HepG2 (cell line): Measurements from ENCODE around the gene PTRHD1. TPM values are rescaled to one million over a fixed set of nuclear protein-coding genes. Genes with fewer than 3 reads are reported as not detected.

ENCODE experiments used
- CBX5 ChIP-seq: sonication (generic); formaldehyde crosslinking; IDR thresholded peaks from 2 replicates; pipeline ENCODE4 v1.4.0; 2020; ENCODE audit warnings: missing genetic modification reagents, borderline replicate concordance
- CEBPG ChIP-seq: IDR thresholded peaks from 2 replicates; pipeline ENCODE4 v1.6.1; 2016
- FOXO1 ChIP-seq: sonication (generic); formaldehyde crosslinking; IDR thresholded peaks from 2 replicates; pipeline ENCODE4 v1.4.0; 2020; ENCODE audit warnings: missing genetic modification reagents
- KDM4B ChIP-seq: sonication (generic); formaldehyde crosslinking; IDR thresholded peaks from 2 replicates; pipeline ENCODE4 v1.4.0; 2020; ENCODE audit warnings: missing genetic modification reagents
- KDM6A ChIP-seq: IDR thresholded peaks from 2 replicates; pipeline ENCODE4 v1.6.1; 2016; ENCODE audit warnings: low read depth
- MEIS2 ChIP-seq: sonication (generic); formaldehyde crosslinking; IDR thresholded peaks from 2 replicates; pipeline ENCODE4 v1.9.0; 2021; ENCODE audit warnings: mild to moderate bottlenecking, missing genetic modification reagents
- NFE2L1 ChIP-seq: sonication (generic); formaldehyde crosslinking; IDR thresholded peaks from 2 replicates; pipeline ENCODE4 v1.4.0; 2020; ENCODE audit warnings: missing genetic modification reagents, mild to moderate bottlenecking, borderline replicate concordance
- SETDB1 ChIP-seq: sonication (generic); formaldehyde crosslinking; IDR thresholded peaks from 2 replicates; pipeline ENCODE4 v1.5.1; 2020; ENCODE audit warnings: missing genetic modification reagents, mild to moderate bottlenecking, borderline replicate concordance
- SRSF9 ChIP-seq: fragments of 200-400 bp; formaldehyde crosslinking; IDR thresholded peaks from 2 replicates; pipeline ENCODE4 v1.6.1; 2018; ENCODE audit warnings: borderline replicate concordance, mild to moderate bottlenecking, low read depth, low read length; ENCODE audit not compliant: insufficient read depth, poor library complexity, severe bottlenecking
- ZNF234 ChIP-seq: sonication (generic); formaldehyde crosslinking; conservative IDR thresholded peaks from 2 replicates; pipeline ENCODE4 v1.5.1; 2020; ENCODE audit warnings: mild to moderate bottlenecking, missing genetic modification reagents
- polyA plus RNA-seq, 8 experiments: library from polyadenylated mRNA; depleted of rRNA in 3 of 8; stranded (reverse) in 7 of 8; unstranded in 1 of 8; fragments of >200 nt; fragmentation: Illumina TruSeq in 4 of 8; extraction: Trizol in 4 of 8; gene quantifications; 2 replicates each; pipeline versions ENCODE4 v1.2.1 to v1.2.3, GENCODE V29; 2011 to 2016; ENCODE audit warnings: low read depth in 4 of 8, missing spikeins in 1 of 8, mixed read lengths in 1 of 8; ENCODE audit not compliant: insufficient read depth in 1 of 8
- total RNA-seq, 5 experiments: library from RNA; depleted of rRNA; stranded (reverse); fragments of >200 nt; fragmentation: Illumina TruSeq; extraction: Trizol; gene quantifications; 2 replicates each; pipeline ENCODE4 v1.2.3, GENCODE V29; 2016; ENCODE audit warnings: low read depth in 1 of 5
- TF ChIP-seq, protein P1 (sequence below): sonication (generic); formaldehyde crosslinking; IDR thresholded peaks from 2 replicates; pipeline ENCODE4 v1.4.0; 2020; ENCODE audit warnings: missing genetic modification reagents, mild to moderate bottlenecking, borderline replicate concordance
- TF ChIP-seq, protein P2 (sequence below): sonication (generic); formaldehyde crosslinking; IDR thresholded peaks from 2 replicates; pipeline ENCODE4 v1.8.0; 2022; ENCODE audit warnings: missing genetic modification reagents, mild to moderate bottlenecking, moderate library complexity, borderline replicate concordance
- TF ChIP-seq, protein P3 (sequence below): sonication (generic); formaldehyde crosslinking; IDR thresholded peaks from 2 replicates; pipeline ENCODE4 v1.5.0; 2020; ENCODE audit warnings: mild to moderate bottlenecking, missing genetic modification reagents, borderline replicate concordance
- TF ChIP-seq, protein P4 (sequence below): sonication (generic); formaldehyde crosslinking; IDR thresholded peaks from 2 replicates; pipeline ENCODE4 v1.8.0; 2022; ENCODE audit warnings: mild to moderate bottlenecking, missing genetic modification reagents, borderline replicate concordance
- TF ChIP-seq, protein P5 (sequence below): sonication (generic); formaldehyde crosslinking; IDR thresholded peaks from 2 replicates; pipeline ENCODE4 v1.5.0; 2020; ENCODE audit warnings: mild to moderate bottlenecking, missing genetic modification reagents

The PTRHD1 gene
- total and polyA plus RNA-seq, 2 of the 13 experiments (the other 11 are each of a cell fraction or from before 2014, with no cell fraction given) = 72.6 to 90.8 TPM

DNA sequence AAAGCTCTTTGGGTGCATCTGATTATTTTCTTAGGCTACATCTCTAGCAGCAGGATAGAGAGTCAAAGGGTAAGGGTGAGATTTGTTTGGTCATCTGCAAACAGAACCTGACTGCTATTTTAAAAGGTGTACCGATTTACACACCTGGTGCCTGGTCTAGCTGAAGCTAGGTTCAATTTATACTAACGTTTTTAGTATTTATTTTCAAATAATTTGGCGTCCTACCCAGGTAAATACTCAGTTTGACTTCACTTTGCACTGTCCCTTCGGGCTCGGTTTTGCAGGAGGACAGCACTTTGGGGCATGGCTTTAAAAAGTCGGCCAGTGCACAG lies 683 bp downstream of the PTRHD1 start (continued):
- no peak for TF ChIP-seq CEBPG
- TF ChIP-seq SRSF9 = no peak
- no peak for TF ChIP-seq FOXO1 (CRISPR knock-in tag)
- no peak for TF ChIP-seq KDM6A (CRISPR knock-in tag)
- TF ChIP-seq, protein P1, sequence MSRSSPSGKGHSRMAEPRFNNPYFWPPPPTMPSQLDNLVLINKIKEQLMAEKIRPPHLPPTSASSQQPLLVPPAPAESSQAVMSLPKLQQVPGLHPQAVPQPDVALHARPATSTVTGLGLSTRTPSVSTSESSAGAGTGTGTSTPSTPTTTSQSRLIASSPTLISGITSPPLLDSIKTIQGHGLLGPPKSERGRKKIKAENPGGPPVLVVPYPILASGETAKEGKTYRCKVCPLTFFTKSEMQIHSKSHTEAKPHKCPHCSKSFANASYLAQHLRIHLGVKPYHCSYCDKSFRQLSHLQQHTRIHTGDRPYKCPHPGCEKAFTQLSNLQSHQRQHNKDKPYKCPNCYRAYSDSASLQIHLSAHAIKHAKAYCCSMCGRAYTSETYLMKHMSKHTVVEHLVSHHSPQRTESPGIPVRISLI (CRISPR knock-in tag) = no peak
- no peak for TF ChIP-seq SETDB1 (CRISPR knock-in tag)
- TF ChIP-seq, protein P2, sequence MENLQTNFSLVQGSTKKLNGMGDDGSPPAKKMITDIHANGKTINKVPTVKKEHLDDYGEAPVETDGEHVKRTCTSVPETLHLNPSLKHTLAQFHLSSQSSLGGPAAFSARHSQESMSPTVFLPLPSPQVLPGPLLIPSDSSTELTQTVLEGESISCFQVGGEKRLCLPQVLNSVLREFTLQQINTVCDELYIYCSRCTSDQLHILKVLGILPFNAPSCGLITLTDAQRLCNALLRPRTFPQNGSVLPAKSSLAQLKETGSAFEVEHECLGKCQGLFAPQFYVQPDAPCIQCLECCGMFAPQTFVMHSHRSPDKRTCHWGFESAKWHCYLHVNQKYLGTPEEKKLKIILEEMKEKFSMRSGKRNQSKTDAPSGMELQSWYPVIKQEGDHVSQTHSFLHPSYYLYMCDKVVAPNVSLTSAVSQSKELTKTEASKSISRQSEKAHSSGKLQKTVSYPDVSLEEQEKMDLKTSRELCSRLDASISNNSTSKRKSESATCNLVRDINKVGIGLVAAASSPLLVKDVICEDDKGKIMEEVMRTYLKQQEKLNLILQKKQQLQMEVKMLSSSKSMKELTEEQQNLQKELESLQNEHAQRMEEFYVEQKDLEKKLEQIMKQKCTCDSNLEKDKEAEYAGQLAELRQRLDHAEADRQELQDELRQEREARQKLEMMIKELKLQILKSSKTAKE (CRISPR knock-in tag) = 0 out of 2 replicates have a peak, but pooled peaks have one; percentile 10
- TF ChIP-seq KDM4B (CRISPR knock-in tag) = no peak
- TF ChIP-seq, protein P3, sequence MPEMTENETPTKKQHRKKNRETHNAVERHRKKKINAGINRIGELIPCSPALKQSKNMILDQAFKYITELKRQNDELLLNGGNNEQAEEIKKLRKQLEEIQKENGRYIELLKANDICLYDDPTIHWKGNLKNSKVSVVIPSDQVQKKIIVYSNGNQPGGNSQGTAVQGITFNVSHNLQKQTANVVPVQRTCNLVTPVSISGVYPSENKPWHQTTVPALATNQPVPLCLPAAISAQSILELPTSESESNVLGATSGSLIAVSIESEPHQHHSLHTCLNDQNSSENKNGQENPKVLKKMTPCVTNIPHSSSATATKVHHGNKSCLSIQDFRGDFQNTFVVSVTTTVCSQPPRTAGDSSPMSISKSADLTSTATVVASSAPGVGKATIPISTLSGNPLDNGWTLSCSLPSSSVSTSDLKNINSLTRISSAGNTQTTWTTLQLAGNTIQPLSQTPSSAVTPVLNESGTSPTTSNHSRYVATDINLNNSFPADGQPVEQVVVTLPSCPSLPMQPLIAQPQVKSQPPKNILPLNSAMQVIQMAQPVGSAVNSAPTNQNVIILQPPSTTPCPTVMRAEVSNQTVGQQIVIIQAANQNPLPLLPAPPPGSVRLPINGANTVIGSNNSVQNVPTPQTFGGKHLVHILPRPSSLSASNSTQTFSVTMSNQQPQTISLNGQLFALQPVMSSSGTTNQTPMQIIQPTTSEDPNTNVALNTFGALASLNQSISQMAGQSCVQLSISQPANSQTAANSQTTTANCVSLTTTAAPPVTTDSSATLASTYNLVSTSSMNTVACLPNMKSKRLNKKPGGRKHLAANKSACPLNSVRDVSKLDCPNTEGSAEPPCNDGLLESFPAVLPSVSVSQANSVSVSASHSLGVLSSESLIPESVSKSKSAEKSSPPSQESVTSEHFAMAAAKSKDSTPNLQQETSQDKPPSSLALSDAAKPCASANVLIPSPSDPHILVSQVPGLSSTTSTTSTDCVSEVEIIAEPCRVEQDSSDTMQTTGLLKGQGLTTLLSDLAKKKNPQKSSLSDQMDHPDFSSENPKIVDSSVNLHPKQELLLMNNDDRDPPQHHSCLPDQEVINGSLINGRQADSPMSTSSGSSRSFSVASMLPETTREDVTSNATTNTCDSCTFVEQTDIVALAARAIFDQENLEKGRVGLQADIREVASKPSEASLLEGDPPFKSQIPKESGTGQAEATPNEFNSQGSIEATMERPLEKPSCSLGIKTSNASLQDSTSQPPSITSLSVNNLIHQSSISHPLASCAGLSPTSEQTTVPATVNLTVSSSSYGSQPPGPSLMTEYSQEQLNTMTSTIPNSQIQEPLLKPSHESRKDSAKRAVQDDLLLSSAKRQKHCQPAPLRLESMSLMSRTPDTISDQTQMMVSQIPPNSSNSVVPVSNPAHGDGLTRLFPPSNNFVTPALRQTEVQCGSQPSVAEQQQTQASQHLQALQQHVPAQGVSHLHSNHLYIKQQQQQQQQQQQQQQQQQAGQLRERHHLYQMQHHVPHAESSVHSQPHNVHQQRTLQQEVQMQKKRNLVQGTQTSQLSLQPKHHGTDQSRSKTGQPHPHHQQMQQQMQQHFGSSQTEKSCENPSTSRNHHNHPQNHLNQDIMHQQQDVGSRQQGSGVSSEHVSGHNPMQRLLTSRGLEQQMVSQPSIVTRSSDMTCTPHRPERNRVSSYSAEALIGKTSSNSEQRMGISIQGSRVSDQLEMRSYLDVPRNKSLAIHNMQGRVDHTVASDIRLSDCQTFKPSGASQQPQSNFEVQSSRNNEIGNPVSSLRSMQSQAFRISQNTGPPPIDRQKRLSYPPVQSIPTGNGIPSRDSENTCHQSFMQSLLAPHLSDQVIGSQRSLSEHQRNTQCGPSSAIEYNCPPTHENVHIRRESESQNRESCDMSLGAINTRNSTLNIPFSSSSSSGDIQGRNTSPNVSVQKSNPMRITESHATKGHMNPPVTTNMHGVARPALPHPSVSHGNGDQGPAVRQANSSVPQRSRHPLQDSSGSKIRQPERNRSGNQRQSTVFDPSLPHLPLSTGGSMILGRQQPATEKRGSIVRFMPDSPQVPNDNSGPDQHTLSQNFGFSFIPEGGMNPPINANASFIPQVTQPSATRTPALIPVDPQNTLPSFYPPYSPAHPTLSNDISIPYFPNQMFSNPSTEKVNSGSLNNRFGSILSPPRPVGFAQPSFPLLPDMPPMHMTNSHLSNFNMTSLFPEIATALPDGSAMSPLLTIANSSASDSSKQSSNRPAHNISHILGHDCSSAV = 0 out of 2 replicates have a peak, but pooled peaks have one; percentile 7
- TF ChIP-seq MEIS2 (CRISPR knock-in tag) = no peak
- no peak for TF ChIP-seq NFE2L1 (CRISPR knock-in tag)
- TF ChIP-seq, protein P4, sequence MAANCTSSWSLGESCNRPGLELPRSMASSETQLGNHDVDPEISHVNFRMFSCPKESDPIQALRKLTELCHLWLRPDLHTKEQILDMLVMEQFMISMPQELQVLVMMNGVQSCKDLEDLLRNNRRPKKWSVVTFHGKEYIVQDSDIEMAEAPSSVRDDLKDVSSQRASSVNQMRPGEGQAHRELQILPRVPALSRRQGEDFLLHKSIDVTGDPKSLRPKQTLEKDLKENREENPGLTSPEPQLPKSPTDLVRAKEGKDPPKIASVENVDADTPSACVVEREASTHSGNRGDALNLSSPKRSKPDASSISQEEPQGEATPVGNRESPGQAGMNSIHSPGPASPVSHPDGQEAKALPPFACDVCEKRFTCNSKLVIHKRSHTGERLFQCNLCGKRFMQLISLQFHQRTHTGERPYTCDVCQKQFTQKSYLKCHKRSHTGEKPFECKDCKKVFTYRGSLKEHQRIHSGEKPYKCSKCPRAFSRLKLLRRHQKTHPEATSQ = 0 out of 2 replicates have a peak, but pooled peaks have one; percentile 2
- no peak for TF ChIP-seq CBX5 (CRISPR knock-in tag)
- no peak for TF ChIP-seq ZNF234 (CRISPR knock-in tag)
- TF ChIP-seq, protein P5, sequence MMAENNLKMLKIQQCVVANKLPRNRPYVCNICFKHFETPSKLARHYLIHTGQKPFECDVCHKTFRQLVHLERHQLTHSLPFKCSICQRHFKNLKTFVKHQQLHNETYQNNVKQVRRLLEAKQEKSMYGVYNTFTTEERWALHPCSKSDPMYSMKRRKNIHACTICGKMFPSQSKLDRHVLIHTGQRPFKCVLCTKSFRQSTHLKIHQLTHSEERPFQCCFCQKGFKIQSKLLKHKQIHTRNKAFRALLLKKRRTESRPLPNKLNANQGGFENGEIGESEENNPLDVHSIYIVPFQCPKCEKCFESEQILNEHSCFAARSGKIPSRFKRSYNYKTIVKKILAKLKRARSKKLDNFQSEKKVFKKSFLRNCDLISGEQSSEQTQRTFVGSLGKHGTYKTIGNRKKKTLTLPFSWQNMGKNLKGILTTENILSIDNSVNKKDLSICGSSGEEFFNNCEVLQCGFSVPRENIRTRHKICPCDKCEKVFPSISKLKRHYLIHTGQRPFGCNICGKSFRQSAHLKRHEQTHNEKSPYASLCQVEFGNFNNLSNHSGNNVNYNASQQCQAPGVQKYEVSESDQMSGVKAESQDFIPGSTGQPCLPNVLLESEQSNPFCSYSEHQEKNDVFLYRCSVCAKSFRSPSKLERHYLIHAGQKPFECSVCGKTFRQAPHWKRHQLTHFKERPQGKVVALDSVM (CRISPR knock-in tag) = no peak
